Inflammatory macrophage (primary cell): ENCODE results near the gene DYTN.

Experiments
- DNase-seq, 2 donors: peaks; one replicate each; pipeline ENCODE4 v3.0.0-alpha.2; 2020 to 2022

The DYTN gene

DNA sequence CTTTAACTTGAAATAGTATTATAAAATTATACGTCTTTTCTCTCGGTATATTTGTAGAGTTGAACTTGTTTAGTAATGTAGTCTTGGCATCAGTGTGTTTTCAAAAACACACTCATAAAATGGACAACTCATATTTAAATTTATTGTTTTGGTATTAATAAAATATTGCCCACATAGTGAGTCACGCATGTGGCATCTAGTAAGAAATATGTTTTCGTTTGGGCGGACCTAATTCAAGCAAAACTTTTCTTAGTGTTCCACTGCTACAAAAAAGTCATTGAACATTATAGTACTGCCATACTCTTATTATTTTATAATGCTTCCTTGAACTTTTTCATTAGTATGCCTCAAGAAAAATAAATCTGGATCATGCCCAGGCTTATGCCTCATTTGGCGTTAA lies 107.0 kb downstream of the DYTN start:
- DNase-seq = no peak

DNA sequence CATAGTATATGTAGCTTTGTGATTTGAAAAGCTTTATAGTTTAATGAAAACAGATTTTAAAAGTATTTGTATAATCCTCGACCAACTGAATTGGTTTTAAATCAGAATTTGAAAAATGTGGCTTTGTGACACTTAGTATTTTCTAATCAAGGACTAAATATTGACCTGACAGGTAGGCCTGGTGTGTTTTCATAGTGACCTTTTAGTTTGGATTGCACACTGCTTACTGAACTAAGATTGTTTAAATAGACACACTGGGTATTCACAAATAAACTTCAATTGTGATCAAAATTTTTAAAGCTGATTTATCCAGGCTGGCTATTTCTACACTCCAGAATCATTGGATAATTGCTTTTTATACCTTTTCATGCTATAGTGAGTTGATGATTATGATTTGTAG lies 107.7 kb downstream of the DYTN start:
- DNase-seq = no peak

DNA sequence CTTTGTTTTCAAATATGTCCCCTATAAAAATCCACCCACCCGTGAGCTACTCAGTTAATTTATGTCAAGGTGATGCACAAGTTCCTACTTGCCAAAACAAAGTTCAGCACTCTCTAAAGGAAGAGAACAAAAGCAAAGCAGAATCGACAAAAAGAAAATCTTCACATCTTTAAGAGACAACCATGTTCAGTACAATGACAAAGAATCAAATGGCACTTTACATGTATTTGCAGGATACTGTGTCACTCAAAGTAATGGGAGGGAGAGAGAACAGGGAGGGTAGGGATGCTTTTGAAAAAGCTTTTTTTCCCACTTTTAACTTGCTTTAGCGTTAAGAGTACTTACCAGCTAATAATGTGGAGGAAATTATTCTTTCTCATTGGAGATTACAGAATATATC lies 115.0 kb downstream of the DYTN start:
- DNase-seq = no peak
